HG02973 (cell line): Measurements from ENCODE around the gene GMEB2.

Experiments
- ATAC-seq: cut with Tn5 transposase; IDR thresholded peaks from one replicate; pipeline ENCODE4 v1.9.1; 2021; ENCODE audit warnings: moderate library complexity; ENCODE audit not compliant: unreplicated experiment

The GMEB2 gene

DNA sequence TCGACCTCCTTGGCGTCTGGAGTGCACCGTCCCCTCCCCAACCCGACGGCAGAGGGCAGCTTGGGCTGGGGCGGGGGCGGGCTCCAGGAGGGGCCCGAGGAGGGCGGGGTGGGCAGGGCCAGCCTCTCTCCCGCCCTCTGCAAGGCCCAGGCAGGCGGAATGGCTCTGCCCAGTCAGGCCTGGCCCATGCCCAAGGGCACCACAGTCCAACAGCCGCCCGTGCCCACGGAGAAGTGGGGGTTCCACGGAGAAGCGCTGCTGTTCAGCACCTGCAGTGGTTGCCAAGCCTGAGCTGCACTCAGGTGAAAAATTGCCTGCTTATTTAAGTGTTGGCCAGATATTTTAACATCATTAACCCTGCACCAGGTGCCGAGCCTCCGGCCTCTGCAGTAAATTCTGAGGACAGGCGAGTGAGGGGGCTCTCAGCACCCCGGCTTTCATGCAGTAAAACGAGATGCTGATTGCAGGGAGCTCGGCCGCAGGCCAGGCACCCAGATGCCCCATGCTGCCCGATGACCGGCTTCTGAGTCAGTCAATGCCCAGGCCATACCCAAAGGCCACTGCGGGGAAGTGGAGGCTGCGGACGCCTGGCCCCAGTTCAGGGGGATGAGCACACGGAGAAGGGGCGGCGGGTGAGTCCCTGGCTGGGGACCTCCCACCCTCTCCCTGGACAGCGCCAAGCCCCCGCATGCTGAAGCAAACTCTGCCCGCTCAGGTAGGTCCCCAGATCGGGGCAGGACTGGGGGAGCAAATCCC lies 79.0 kb downstream of the GMEB2 start, which contains the start of gene SRMS:
Gene SRMS, minus strand, starts transcription at position 25 of the 756 bp plus-strand sequence. CDS start 286 bp downstream, outside the sequence.
- ATAC-seq: no peak

DNA sequence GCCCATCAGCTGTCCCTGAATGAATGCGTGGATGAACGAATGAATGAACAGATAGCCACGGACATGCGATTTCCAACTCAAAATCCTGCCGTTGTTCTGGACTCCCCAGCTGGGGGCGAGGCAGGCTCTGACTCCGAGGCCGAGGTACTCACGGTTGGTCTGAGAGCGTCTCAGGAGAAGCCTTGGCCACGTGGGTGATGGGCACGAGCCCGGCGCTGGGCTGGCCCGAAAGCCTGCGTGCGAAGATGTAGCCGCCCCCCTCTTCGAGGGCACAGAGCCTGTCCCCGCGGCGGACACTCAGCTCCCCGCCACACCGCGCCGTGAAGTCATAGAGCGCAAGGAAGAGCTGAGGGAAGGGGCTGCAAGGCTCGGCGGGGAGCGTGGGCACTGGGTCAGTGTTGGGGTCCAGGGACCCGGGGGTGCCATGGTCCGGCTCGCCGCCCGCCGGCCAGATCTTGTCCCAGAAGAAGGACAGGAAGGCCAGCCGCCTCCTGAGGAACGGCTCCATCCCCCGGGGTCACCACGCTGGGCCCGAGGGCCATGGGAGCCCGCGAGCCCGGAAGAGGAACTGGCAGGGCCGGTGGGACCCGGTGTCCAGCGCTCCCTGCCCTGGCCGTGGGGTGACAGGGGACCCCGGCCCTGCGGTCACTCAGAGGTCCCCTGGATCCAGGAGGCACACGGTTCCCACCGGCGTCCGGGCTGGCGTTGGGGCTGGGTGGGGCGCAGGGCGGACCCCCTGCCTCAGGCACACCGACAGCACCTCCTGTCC lies 79.8 kb downstream of the GMEB2 start:
- no peak for ATAC-seq

DNA sequence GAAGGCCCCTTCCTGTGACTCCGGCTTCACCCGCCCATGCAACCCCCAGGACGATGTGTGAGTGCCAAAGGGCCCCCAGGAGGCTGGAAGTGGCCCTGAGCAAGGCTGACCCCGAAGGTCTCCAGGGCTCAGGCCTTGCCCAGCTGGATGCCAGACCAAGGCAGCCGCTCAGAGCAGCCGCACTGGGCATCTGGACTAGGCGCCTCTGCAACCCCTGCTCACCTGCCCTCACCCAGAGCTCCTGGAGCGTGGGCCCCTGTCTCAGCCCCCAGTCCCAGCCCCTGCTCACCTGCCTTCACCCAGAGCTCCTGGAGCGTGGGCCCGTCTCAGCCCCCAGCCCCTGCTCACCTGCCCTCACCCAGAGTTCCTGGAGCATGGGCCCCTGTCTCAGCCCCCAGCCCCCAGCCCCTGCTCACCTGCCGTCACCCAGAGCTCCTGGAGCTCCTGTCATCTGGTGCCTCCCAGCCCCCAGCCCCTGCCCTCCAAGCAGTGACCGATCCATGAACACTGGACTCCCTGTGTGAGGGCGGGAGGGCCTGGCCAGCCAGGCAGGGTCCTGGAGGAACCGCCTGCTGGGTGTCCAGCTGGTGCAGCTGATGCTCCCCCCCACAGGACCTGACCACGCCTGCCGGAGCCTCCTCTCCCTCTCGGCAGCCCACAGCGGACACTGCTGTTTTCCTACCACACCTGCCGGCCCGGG lies 80.5 kb downstream of the GMEB2 start:
- no peak for ATAC-seq

DNA sequence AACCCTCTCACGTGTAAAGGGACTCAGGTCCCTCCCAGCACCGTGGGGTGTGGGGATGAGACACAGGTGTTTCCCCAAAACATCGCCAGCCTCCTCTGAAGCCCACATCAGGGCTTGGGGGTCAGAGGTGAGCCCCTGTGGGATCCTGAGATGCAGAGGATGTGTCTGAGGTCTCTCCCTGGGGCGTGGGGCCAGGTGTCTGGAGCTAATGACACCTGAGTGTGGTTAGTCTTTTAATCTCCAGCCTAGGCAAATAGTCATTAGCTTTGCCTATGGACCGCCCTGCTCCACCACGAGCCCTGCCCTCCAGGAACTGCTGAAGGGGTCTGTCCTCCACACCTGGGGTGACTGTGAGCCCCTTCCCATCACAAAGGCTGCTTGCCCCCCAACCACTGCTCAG lies 81.1 kb downstream of the GMEB2 start:
- no peak for ATAC-seq

DNA sequence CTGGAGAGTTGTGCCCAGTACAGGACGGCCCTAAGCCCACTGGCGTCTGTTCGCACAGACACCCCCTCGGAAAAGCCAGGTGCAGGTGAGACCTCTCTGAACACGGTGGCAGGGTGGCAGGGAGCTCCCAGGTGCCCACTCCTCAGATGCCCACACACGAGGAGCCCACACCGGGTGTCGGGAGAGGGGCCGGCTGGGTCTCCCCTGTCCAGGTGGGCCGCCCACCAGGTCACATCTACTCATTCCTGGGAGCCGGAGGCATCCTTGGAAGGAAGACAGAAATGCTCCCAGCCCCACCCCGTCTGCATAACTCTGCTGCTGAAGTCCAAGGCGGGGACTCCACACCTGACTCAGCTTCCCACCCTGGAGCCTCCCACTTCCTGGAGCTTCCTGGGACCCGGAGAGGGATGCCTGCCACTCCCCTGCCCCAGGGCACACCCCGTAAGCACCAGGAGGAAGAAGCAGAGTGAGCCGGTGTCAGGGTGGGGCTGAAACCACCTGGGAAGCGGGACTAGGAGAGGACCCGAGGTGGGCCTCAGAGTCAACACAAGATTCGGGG lies 81.9 kb downstream of the GMEB2 start:
- no peak for ATAC-seq

DNA sequence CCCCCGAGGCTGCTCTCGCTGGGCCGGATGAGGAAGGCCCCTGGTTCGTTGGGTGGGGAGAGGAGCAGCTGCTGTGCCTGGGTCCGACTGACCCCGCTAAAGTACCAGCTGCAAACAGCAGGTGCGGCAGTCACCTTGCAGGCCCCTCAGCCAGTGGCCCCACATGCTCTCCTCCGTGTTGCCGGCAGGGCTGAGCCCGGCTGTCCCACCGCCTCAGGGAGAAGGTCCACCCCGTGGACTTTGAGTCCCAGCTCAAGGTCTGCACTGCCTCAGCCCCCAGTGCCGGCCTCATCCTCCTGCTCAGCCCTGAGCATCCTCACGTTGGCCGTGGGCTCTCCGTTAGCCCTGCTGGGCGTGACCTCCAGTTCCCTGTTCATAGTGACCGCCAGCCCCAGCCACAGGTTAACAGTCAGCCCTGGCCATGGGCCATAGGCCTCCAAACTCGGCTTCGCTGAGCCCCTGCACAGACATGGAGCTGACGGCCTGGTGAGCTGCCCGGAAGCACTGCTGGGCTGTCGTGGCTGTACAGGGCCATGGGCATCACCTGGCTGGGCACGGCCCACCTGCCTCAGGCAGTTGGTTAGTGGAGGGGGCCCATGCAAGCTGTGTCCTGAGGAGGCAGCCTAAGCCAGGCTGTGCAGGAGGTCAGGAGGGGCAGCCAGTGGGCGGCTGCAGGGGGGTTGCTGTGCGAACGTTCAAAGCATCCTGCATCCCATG lies 82.5 kb downstream of the GMEB2 start:
- no peak for ATAC-seq

DNA sequence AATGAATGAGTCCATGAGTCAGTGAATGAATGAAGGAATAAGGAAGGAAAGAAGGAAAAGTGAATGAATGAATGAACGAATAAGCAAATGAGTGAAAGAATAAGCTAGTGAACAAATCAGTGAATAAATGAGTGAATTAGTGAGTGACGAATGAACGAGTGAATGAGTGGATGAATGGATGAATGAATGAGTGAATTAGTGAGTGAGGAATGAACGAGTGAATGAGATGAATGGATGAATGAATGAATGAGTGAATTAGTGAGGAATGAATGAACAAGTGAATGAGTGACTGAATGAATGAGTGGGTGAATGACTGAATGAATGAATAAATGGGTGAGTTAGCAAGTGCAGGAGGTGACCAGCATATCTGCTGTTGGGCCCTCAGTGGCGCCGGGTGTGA lies 83.2 kb downstream of the GMEB2 start:
- ATAC-seq: no peak

DNA sequence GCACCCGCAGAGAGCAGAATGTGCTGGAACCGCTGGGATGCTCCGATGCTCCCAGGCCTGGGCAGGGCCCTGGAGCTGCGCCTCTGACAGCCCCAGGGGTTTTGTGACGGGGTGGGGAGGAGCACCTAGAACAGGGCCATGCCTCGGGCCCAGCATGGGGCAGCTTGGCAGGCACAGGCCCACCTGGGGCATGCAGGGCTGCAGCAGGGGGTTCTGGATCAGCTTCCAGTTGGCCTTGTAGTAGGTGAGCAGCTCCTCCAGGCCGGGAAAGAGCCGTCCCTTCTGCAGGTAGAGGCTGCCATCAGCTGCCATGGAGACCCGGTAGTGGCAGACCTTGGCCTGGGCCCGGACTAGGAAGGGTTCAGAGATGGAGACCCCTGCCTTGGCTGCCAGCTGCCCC lies 83.8 kb downstream of the GMEB2 start:
- no peak for ATAC-seq

DNA sequence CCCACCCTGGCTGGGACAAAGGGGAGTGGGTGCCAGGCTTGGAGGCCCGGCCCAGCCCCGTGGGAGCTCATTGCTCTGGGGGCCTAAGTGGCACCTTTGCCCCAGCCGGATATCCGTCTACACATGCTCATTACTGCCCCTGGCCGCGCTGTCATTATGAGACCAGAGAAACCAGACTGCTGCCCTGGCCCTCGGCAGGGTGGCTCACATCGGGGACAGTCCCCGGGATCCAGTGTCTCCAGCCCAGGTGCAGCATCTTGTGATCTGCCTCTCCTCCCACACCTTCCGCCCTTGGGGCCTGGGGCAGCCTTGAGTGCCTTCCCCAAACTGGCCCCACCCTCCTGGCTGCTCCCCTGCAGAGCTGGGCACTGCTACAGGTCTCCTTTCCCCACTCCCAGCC lies 84.2 kb downstream of the GMEB2 start:
- ATAC-seq: no peak

DNA sequence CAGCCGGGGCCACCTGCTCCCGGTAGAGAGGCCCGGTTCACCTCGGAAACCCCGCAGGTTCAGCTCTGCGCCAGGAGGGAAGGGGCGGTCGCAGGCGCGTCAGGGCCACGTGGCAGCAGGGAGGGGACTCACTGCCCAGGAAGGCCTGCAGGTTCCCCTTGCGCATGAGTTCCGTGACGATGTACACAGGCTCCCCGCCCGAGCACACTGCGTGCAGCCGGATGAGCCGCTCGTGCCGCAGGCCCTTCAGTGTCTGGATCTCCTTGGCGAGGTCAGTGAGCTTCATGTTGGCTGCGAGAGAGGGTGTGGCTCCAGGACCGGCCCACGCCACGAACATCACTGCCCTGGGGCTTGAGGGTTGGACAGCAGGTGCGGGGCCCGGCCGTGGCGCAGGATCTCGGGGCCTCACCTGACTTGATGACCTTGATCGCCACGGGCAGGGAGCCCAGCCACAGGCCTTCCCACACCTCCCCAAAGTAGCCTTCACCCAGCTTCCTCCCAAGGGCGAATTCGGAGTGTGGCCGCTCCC lies 84.8 kb downstream of the GMEB2 start:
- ATAC-seq: no peak

DNA sequence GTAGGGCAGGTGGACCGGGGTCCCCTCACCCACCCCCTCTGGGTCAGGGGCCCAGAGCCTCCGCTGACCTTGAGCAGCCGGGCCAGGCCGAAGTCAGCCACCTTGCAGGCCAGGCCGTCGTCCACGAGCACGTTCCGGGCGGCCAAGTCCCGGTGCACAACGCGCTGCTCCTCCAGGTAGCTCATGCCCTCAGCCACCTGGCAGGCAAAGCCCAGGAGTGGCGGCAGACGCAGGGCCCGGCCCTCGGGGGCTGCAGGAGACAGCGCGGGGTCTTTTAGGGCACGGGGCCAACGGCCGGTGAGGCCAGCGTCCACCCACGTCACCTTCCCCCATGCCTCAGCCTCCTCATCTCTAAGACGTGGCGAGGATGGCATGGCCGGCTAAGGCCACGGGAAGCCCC lies 85.5 kb downstream of the GMEB2 start:
- no peak for ATAC-seq

DNA sequence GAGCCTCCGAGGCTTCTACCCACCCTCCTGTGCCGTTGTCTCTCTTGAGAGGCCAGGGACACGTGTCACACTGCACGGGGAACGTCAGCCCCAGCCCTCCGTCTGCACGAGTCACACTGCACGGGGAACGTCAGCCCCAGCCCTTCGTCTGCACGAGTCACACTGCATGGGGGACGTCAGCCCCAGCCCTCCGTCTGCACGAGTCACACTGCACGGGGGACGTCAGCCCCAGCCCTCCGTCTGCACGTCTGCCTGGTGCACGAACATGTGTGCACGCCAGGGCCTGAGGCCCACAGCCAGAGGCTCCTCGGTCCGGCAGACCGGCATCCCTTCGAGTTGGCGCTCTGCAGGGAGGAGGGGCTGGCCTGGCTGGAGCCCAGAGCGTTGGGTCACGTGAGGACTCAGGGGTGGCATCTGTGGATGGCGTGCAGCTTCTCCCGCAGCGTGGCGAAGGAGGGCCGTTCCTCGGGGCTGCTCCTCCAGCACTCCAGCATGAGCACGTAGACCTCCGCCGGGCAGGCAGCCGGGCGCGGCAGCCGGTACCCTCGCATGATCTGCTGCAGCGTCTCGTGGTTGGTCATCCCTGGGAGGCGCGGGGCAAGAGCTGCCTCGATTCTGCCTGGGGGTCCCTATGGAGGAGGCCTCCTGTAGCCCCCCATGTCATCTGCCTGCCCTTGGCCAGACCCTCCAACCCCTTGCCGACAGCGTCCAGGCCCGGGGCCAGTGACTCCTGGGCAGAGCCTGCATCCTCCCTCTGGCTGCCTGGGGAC lies 86.3 kb downstream of the GMEB2 start:
- ATAC-seq: no peak

DNA sequence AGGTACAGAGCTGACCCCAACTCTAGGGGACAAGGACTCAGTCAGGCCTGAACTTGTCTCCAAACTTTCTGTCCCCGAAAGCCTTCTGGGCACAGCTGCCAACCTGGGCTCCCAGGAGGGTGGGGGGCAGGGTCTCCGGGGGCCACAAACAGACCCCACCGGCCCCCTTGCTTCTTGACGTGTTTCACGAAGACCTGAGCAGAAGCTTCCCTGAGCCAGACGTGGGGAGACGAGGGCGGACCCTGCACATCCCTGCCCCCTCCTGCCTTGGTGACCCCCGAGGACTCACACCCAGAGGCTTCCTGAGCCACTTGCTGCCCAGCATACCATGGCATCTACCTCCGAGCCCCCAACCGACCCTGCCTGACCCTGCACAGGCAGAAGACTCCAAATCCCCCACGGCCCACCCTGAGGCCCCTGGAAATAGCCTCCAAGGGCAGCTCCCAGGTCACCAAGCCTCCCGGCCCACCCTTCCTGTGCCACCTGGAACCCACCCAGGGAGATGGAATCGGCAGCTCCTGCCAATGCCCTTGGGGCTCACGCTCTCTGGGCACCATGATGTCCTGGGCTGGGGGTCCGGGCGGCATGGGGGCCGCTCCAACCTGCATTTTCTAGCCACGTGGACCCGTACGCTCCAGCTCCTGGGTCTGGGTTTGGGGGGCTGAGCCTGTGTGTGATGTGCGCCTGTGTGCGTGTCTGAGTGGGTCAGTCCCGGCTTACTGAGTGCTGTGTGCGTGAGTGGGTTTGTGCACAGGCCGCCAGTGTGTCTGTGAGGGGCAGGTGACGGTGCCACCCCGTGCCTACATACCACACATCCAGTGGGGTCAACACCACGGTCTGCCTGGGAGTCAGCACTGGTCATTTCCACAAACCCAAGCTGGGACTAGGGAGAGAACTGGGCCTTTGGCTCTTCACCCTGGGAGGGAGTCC lies 87.2 kb downstream of the GMEB2 start:
- ATAC-seq: no peak

DNA sequence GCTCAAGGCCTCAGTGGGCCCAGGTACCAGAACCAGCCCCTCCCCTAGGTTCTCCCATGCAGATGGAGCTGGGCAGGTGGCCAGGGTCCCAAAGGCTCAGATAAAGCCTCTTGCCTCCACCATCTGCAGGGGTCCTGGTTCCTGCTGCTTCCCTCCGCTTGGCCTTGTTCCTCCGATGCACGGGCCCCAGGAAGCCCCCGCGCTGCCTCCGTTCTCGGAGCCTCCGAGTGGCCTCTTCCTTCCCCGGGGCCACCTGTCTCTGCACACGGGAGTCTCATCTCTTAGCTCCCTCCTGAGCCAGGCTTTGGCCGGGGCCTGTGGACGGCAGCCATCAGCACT lies 87.8 kb downstream of the GMEB2 start:
- ATAC-seq: no peak

DNA sequence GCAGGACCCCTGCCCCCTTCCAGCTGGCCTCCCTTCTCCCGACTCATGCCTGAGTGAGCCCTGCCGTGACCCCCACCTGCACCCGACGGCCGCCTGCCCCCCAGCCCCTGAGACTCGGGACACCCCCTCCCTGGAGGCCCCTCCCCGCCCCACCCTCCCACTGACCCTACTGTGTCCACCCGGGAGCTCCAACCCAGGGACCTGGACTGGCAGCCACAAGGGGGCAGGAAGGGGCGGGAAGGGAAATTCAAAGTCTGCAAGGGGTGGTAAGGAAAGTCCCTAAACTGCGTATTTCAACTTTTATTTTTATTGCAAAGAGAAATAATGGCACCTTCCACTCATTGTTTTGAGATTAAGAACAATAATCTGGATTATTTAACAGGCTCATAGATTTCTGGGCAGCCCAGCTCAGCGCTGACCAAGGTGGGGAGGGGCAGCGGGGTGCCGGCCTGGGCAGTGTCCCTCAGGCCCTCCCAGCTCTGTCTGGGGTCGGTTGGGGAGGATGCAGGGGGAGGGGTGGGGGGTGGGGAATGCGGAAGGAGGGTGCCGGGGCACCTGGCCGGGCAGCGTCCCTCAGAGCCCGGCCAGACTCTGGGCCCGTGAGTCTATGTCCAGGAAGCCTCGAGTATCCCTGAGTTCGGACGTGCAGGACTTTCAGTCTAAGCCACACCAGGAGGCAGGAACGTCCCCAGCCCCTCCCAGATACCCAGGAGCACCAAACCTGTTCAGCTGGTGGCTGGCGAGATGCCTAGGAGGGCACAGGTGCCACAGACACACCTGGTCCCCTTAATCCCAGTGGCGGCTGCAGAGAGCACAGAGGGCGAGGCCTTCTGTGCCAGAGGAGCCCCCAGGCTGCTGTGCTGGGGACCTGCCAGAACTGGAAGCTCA lies 88.5 kb downstream of the GMEB2 start:
- no peak for ATAC-seq
